Measurements from ENCODE around the gene ZBP1.

ZBP1 gene

GRCh38 chr20:57658447-57658832 lies 38.2 kb upstream of the ZBP1 start:
- DNase-seq (ENCODE audit: low spot score): no peak

- no peak for DNase-seq (ENCODE audit: low spot score)
Observed at GRCh38 chr20:57657535-57658446, 37.6 kb upstream of the ZBP1 start.

DNA sequence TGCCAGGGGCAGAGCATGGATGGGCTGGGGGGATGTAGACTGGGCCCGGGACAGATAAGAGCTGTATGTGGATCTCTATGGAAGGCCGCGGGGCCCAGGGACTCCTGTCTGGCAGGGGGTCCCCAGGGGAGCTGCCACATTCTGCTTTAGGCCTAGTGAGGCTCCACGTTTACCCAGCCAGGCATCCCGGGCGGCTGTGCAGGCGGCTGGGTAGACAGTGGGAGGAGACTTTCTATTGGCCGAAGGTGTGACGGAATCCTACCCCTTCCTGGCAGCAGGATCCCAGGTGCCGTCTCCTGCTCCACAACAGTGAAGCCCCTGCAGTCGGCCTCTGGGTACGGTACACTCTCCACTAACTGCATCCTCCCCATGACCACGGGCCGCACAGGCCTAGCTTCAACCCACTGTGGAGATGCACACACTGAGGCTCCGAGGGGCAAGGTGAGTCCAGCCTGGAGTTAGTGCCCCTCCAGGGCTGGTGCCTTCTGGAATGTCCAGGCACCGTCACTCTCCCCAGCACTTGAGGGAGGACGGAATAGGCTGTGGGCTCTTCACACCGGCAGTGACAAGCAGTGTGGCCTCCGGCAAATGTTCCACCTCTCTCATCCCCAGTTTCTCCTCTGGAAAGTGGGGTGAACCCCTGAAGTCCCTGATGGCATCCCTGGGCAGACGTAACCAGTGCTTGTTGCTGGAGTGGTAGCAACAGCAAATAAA lies 36.8 kb upstream of the ZBP1 start:
- no peak for DNase-seq (ENCODE audit: low spot score)

GRCh38 chr20:57656252-57656820 lies 36.1 kb upstream of the ZBP1 start:
- no peak for DNase-seq (ENCODE audit: low spot score)

DNA sequence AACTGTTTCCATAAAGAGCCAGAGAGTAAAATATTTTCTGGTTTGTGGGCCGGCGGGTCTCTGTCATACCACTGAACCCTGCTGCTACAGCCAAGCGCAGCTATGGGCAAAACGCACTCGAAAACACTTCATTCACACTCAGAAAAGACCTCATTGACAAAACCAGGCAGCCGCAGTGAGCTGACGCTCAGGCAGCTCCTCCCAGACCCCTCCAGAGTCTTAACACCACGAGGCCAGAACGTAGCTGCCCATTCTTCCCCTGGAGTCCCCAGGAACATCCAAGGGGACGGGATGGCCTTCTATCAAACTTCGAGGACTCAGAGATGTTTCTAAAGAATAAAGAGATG lies 35.6 kb upstream of the ZBP1 start:
- no peak for DNase-seq (ENCODE audit: low spot score)

DNA sequence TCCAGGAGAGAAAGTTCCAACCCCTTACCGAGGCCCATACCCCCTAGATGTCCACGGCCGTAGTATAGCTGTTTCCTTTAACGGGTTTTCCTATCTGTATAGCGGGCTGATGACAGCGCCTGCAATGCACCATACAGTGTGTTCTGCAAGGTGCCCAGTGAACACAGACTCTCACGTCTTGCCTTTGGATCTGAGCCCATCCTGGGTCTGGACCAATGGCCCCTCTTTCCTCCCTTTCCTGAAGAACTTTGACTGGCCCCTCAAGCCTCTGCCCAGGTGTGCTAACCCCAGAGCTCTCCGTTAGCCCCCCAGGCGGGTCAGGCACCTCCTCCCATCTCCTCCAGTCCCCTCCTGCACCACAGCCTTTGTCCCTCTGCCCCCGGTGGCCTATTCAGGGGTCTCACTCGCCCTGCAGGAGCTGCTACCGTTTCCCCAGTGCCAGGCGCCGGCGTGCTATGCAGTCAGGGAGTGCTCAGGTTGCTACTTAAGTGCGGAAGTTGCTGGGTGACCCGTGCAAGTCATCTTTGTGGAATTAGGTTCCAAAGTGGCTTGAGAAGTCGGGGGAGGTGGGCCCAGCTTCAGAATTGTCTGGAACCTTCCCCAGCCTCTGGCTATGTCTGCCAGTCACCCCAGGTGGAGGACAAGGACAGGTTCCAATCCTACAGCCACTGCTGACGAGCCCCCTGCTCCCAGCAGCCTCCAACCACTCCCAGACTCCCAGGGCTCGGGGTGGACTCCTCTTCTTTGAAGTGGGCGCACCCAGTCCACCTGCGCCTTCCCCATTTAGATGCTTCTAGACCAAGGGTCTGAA lies 35.0 kb upstream of the ZBP1 start:
- DNase-seq (ENCODE audit: low spot score): no peak

- peak; percentile 55 for DNase-seq (ENCODE audit: low spot score)
Observed at GRCh38 chr20:57654363-57654997, 34.3 kb upstream of the ZBP1 start.

- no peak for DNase-seq (ENCODE audit: low spot score)
Observed at GRCh38 chr20:57653910-57654309, 33.7 kb upstream of the ZBP1 start.

DNA sequence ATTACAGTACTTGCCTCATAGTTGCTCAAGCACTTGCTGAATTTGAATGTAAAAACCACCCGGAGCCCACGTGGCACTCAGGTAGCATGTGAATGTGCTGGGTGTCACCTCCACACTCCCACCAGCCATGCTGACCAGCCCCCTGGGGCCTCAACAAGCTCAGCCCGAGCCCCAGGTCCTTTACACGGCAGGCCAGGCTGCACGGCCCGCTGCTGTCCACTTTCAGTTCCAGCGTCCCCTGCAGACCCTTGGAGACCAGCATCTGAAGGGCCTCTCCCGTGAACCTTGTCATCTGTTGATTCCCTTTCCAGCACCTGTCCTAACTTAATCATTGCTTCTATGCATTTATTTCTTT lies 33.3 kb upstream of the ZBP1 start:
- DNase-seq (ENCODE audit: low spot score): no peak

- no peak for DNase-seq (ENCODE audit: low spot score)
Observed at GRCh38 chr20:57652606-57653545, 32.6 kb upstream of the ZBP1 start.

GRCh38 chr20:57651881-57652605 lies 31.8 kb upstream of the ZBP1 start:
- DNase-seq (ENCODE audit: low spot score): no peak

DNA sequence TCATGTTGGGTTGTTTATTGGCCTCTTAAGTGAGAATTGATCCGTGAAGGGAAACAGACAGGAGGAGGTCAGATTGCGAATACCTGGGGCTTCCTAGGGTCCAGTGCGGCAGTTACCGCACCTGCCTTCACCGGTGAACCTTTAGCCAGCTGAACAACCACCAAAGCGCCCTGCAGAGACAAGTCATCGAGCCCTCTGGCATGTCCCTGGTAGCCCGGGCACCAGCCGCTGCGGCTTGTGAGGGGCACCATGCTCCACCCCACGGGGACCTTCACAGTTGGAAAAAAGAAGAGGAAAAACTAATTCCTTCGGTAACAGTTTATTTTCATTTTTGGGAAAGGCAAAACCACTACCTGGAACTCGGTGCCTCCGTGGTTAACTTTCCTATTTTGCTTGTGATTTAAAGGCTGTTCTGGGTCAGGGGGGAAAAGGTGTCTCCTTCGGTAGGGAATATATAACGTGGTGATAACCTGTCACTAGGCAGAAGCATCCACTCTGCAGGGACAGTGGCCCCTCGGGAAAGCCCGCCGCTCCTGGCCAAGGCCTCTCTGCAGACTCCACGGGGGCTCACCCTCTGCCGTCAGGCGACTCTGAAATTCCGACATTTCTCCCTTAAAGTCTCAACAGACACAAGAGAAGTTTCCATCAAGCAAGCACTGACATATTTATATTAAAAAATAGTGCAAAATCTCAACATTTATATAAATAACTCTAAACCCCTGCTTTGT lies 30.7 kb upstream of the ZBP1 start:
- no peak for DNase-seq (ENCODE audit: low spot score)

GRCh38 chr20:57650266-57650665 lies 30.0 kb upstream of the ZBP1 start:
- no peak for DNase-seq (ENCODE audit: low spot score)

GRCh38 chr20:57649617-57650015 lies 29.4 kb upstream of the ZBP1 start:
- no peak for DNase-seq (ENCODE audit: low spot score)

GRCh38 chr20:57648878-57649616 lies 28.8 kb upstream of the ZBP1 start:
- no peak for DNase-seq (ENCODE audit: low spot score)

DNA sequence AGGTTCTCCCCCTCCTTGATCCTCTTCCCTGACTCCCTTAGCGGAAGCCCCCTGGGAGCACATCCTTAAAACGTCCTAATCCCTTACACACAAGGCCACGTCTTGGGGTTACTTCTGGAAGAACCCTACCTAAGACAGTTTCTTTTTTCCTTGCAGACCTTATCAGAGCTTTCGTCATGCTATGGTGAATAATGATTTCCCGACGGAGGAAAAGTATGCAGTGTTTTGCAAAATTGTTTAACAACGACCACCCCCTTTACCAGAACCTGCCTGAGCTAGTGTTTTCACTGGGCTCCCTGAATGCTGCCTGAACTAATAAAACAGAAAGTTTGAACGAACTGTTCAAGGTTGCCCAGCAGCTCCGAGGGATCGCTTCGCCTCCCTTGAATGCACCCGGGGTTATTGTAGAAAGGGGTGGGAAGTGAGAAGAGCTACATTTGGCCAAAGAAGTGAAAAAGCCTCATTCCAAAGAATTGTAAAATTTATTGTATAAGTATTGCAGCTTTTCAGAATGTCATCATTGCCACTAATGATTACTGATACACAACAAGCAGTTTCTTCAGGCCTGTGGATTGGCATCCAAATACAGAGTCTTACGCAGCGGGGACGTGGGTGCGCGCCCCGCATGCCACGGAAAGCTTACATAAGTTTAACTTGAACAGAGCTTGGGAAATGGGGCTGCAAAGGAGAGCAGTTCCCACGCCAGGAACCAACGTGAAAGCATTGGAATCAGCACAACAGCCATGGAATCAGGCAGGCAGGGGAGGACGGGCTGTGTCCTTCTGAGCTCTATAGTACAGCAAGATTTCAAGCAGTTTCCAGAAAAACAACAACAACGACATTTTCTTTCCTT lies 27.9 kb upstream of the ZBP1 start:
- DNase-seq (ENCODE audit: low spot score): no peak

- no peak for DNase-seq (ENCODE audit: low spot score)
Observed at GRCh38 chr20:57647006-57647932, 27.0 kb upstream of the ZBP1 start.

All from kidney capillary endothelial cell (primary cell).